Heart right ventricle (tissue), 16 donors: ENCODE results near the gene TRNP1. TPM values are rescaled to one million over a fixed set of nuclear protein-coding genes. Genes with fewer than 3 reads are reported as not detected.

Source experiments
- ATAC-seq, 8 donors: fragments of 200-7000 bp; cut with Tn5 transposase; one replicate each; pipeline ENCODE4 v1.9.1; 2020; ENCODE audit warnings: mild to moderate bottlenecking in 8 of 8, moderate library complexity in 8 of 8, moderate number of reproducible peaks in 1 of 8
- DNase-seq, 2 donors: peaks; one replicate each; pipeline ENCODE4 v3.0.0-alpha.2; 2020
- H3K27ac ChIP-seq, 10 donors: fragments of 200-600 bp; sonication (generic) in 2 of 10; one replicate each; pipeline versions ENCODE4 v1.5.0 to v1.8.0; 2020 to 2022; ENCODE audit warnings: mild to moderate bottlenecking in 3 of 10
- H3K27me3 ChIP-seq, 7 donors: fragments of 200-600 bp; one replicate each; pipeline ENCODE4 v1.8.0; 2021 to 2022; ENCODE audit warnings: mild to moderate bottlenecking in 2 of 7
- H3K36me3 ChIP-seq, 9 donors: fragments of 200-600 bp; sonication (generic) in 1 of 9; one replicate each; pipeline versions ENCODE4 v1.5.0 to v1.8.0; 2020 to 2022; ENCODE audit warnings: mild to moderate bottlenecking in 2 of 9
- H3K4me1 ChIP-seq, 9 donors: fragments of 200-600 bp; sonication (generic) in 1 of 9; one replicate each; pipeline versions ENCODE4 v1.5.0 to v1.8.0; 2020 to 2022; ENCODE audit warnings: mild to moderate bottlenecking in 4 of 9
- H3K4me3 ChIP-seq, 10 donors: fragments of 200-600 bp; sonication (generic) in 2 of 10; one replicate each; pipeline versions ENCODE4 v1.5.0 to v1.8.0; 2020 to 2022; ENCODE audit warnings: mild to moderate bottlenecking in 7 of 10, moderate library complexity in 2 of 10
- H3K9me3 ChIP-seq, 11 donors: fragments of 200-600 bp in 10 of 11; sonication (generic) in 2 of 11; one replicate each; pipeline versions ENCODE4 v1.5.0 to v1.8.0; 2013 to 2022; ENCODE audit warnings: mild to moderate bottlenecking in 2 of 11, control low read depth in 1 of 11, moderate library complexity in 1 of 11
- WGBS, 2 donors: extraction: QIAGEN DNeasy Blood & Tissue Kit; methylation state at CpG; one replicate each; pipeline ENCODE4 v1.1.7; 2013; ENCODE audit warnings: inconsistent platforms in 1 of 2; 5-methylcytosine and 5-hydroxymethylcytosine counted together
- intact Hi-C, 10 donors: fragments of 100-400 bp; cut with DNase I; formaldehyde crosslinking; loops; one replicate each; pipeline versions ENCODE4 v1.11.1 to v1.14.2; 2022
- polyA plus RNA-seq, 2 donors: library from polyadenylated mRNA; stranded (reverse); fragments of 200-250 nt; gene quantifications; one replicate each; pipeline ENCODE4 v1.2.3, GENCODE V29; 2013
- total RNA-seq, 10 donors: library from RNA; stranded (reverse); fragmentation: NEBNext Ultra II Directional in 3 of 10; extraction: Animal tissue kit (Norgen Biotek cat#: 25700) in 3 of 10; gene quantifications; one replicate each; pipeline versions ENCODE4 v1.2.1 to v1.2.4, GENCODE V29; 2021 to 2023
- TF ChIP-seq, protein P1 (sequence below), 9 donors: fragments of 200-600 bp; sonication (generic) in 2 of 9; IDR thresholded peaks; one replicate each; pipeline versions ENCODE4 v1.5.0 to v1.8.0; 2021 to 2022; ENCODE audit warnings: antibody characterized with exemption in 9 of 9, mild to moderate bottlenecking in 5 of 9, moderate library complexity in 1 of 9
- donor health status: Arrhythmogenic right ventricular cardiomyopathy.
- donor health status: ischemic (EF 13 %, LVEDD 7.1; RV severe dilation, severe dysfunction).
- donor health status: healthy with polysubstance abuse.
- donor health status: DM: no; HTN: yes; CAD: no.
- donor health status: DM: no; HTN: no; CAD: no.
- donor health status: ischemic (EF 25% LVEDD 6.9; RV normal size, moderate dysfunction).
- donor health status: ischemic (EF 25% LVEDD 5.7; RV mildly dilated, moderate dysfunction).
- donor health status: healthy.
- donor health status: DM: yes; HTN: yes; CAD: no.
- donor health status: Ischemic cardiomyopathy.
- donor health status: ischemic (EF 35%, LVEDD 5.7; RV mildly dilated, moderate dysfunction).
- donor health status: nonischemic (EF 11% LVEDD 7.7; RV severe dilation, severe dysfunction).
- donor health status: DM: yes; HTN: yes; CAD: no.
- donor health status: PGD.
- donor health status: ischemic (EF 29% LVEDD 5.4; RV normal size, mild dysfunction).
- donor health status: nonischemic (EF 23%, LVEDD 6.1; RV moderate dilation, normal function).

Gene TRNP1
- total and polyA plus RNA-seq, 12 donors, result 11.9 to 48.6 (median 22.3) TPM

DNA sequence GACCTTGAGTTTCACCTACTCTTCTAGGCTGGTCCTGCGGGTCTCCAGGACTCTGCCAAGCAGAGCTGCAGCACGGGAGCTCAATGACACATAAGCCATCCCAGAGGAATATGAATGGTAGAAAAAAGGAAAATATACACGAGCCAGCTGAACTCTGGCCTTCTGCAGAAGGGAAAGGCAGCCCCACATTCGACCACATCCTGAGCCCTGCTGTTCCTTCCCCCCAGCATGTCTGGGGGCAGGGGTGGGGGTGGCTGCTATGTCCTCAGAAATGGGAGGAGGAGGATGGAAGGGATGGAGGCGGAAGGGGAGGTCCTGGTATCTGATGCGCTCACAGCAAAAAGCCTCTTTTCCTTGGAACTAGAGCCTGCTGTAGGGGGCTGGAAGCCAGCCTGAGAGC is 21.1 kb upstream of the TRNP1 start:
- no peaks in the 10 kb centered on the region for H3K4me1 ChIP-seq
- TF ChIP-seq, protein P1, sequence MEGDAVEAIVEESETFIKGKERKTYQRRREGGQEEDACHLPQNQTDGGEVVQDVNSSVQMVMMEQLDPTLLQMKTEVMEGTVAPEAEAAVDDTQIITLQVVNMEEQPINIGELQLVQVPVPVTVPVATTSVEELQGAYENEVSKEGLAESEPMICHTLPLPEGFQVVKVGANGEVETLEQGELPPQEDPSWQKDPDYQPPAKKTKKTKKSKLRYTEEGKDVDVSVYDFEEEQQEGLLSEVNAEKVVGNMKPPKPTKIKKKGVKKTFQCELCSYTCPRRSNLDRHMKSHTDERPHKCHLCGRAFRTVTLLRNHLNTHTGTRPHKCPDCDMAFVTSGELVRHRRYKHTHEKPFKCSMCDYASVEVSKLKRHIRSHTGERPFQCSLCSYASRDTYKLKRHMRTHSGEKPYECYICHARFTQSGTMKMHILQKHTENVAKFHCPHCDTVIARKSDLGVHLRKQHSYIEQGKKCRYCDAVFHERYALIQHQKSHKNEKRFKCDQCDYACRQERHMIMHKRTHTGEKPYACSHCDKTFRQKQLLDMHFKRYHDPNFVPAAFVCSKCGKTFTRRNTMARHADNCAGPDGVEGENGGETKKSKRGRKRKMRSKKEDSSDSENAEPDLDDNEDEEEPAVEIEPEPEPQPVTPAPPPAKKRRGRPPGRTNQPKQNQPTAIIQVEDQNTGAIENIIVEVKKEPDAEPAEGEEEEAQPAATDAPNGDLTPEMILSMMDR (IDR thresholded peaks at IDR 0.05), result no peak
- ATAC-seq (no peak), DNase-seq (no peak)
- no peak overlapping the region for H3K4me3 ChIP-seq
- no peaks in the 10 kb centered on the region for H3K36me3 ChIP-seq
- intact Hi-C loops, result no loop called here
- no peak overlapping the region for H3K27ac ChIP-seq
- H3K9me3 ChIP-seq, result no peaks in the 10 kb centered on the region
- WGBS, 2 donors, result 45 to 49% methylated on average over 6 of the region's 6 CpGs
- H3K27me3 ChIP-seq, result peaks cover 0 to 16% (median 5%) of the 10 kb centered on the region in 7 donors

GRCh38 chr1:26972821-26973220 is 20.7 kb upstream of the TRNP1 start:
- TF ChIP-seq, protein P1 (IDR thresholded peaks at IDR 0.05), result no peak
- no peak overlapping the region for H3K27ac ChIP-seq
- H3K36me3 ChIP-seq, result no peaks in the 10 kb centered on the region
- DNase-seq, result no peak
- peaks cover 0 to 12% (median 5%) of the 10 kb centered on the region in 7 donors for H3K27me3 ChIP-seq
- intact Hi-C loops, result no loop called here
- no peak for ATAC-seq
- no peak overlapping the region for H3K4me3 ChIP-seq
- no peaks in the 10 kb centered on the region for H3K4me1 ChIP-seq
- 89 to 97% methylated on average over 4 of the region's 4 CpGs for WGBS, 2 donors
- H3K9me3 ChIP-seq, result no peaks in the 10 kb centered on the region

DNA sequence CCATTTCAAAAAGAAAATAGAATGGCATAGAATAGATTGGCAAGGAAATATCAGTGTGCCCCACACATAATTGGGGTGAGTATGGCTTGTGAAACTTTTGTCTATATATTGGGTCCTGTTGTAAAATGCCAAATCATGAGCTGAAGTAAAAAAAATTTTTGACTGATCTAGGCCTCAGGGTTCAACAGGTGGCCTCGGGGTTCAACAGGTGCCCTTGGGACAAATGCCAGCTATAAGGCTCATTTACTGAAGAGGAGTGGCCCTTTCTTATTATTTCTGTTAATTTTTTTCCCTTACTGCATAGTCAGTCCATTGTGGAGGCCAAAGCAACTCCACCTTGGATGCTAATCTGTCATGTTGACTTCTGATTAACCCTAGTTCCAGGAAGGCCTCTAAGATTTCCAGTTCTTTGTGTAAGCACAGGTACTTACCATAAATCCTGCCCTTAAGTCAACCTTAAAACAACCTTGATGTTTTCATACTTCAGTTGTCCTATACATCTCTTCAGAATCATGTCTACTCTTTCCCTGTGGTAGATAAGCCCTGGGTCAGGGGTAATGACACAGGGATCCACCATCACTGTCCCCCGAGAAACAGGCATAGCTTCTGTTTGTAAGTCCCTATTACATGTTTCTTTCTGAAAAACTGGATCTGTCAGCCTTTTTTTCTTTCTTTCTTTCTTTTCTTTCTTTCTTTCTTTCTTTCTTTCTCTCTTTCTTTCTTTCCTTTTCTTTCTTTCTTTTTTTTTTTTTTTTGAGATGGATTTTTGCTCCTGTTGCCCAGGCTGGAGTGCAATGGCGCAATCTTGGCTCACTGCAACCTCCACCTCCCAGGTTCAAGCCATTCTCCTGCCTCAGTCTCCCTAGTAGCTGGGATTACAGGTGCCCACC is 16.6 kb upstream of the TRNP1 start:
- Histone ChIP-seq H3K27me3 (peaks cover 0 to 7% (median 0%) of the 10 kb centered on the region in 7 donors), H3K4me3 (no peak overlapping the region), H3K9me3 (no peaks in the 10 kb centered on the region), H3K36me3 (no peaks in the 10 kb centered on the region), H3K4me1 (no peaks in the 10 kb centered on the region), H3K27ac (no peak overlapping the region)
- intact Hi-C loops, result loop anchor here in 1 of 10 donors (5.0 kb wide), 1 partner anchor 105 kb away; no protein-coding TSS in a partner anchor
- TF ChIP-seq, protein P1 (IDR thresholded peaks at IDR 0.05), result no peak
- DNase-seq (no peak), ATAC-seq (no peak)
- WGBS, 2 donors, result 92 to 93% methylated on average over 3 of the region's 3 CpGs

- Histone ChIP-seq H3K4me1 (no peaks in the 10 kb centered on the region), H3K4me3 (no peak overlapping the region), H3K27me3 (peaks cover 0 to 15% (median 6%) of the 10 kb centered on the region in 7 donors), H3K9me3 (no peaks in the 10 kb centered on the region), H3K27ac (no peak overlapping the region), H3K36me3 (no peaks in the 10 kb centered on the region)
- intact Hi-C loops, result loop anchor here in 1 of 10 donors (5.0 kb wide), 1 partner anchor 103 kb away; no protein-coding TSS in a partner anchor
- WGBS, 2 donors, result 66 to 69% methylated on average over 2 of the region's 2 CpGs
- DNase-seq (no peak), ATAC-seq (no peak)
- TF ChIP-seq, protein P1 (IDR thresholded peaks at IDR 0.05), result no peak
These were observed 14.6 kb upstream of the TRNP1 start for GRCh38 chr1:26978901-26979300.
